Transverse colon (tissue), 4 donors: ENCODE results near the gene UPK1A. TPM values are rescaled to one million over a fixed set of nuclear protein-coding genes. Genes with fewer than 3 reads are reported as not detected.
"Not testable (repeated sequence)": the region's sequence is repeated elsewhere in the genome, so short reads cannot be mapped to it uniquely, and the experiment has no call there.

Source experiments
- DNase-seq: peaks from one replicate; pipeline ENCODE4 v3.0.0-alpha.2; 2019
- H3K27ac ChIP-seq, 4 donors: fragments of 200-600 bp; sonication (generic); 2 replicates each; pipeline ENCODE4 v1.5.1; 2016 to 2018; ENCODE audit warnings: inconsistent platforms in 4 of 4
- H3K27me3 ChIP-seq: fragments of 200-600 bp; sonication (generic); 2 replicates; pipeline ENCODE4 v1.5.1; 2017; ENCODE audit warnings: inconsistent platforms
- H3K36me3 ChIP-seq, 4 donors: fragments of 200-600 bp; sonication (generic); 2 replicates each; pipeline ENCODE4 v1.5.1; 2017 to 2019; ENCODE audit warnings: inconsistent platforms in 4 of 4
- H3K4me1 ChIP-seq, 4 donors: fragments of 200-600 bp; sonication (generic); 2 replicates each; pipeline ENCODE4 v1.5.1; 2017 to 2020; ENCODE audit warnings: inconsistent platforms in 4 of 4
- H3K4me3 ChIP-seq, 4 donors: fragments of 200-600 bp; sonication (generic); 1 replicate in 1 of 4; 2 replicates in 3 of 4; pipeline versions ENCODE4 v1.5.1 to v1.6.1; 2017 to 2019; ENCODE audit warnings: inconsistent platforms in 4 of 4
- H3K9me3 ChIP-seq, 2 donors: fragments of 200-600 bp; sonication (generic); 2 replicates each; pipeline ENCODE4 v1.5.1; 2017 to 2019; ENCODE audit warnings: inconsistent platforms in 2 of 2
- CTCF ChIP-seq, 5 experiments: fragments of 200-600 bp in 3 of 5; fragments of 450-650 bp in 2 of 5; sonication (generic) in 3 of 5; IDR thresholded peaks; 1 replicate in 2 of 5; 2 replicates in 3 of 5; pipeline ENCODE4 v1.5.1; 2016 to 2017; ENCODE audit warnings: antibody characterized with exemption in 5 of 5, inconsistent platforms in 3 of 5, mild to moderate bottlenecking in 2 of 5, moderate library complexity in 1 of 5
- EP300 ChIP-seq: sonication (generic); formaldehyde crosslinking; IDR thresholded peaks from one replicate; pipeline ENCODE4 v1.6.1; 2017; ENCODE audit warnings: antibody characterized with exemption, low read depth
- POLR2A ChIP-seq: fragments of 450-650 bp; IDR thresholded peaks from one replicate; pipeline ENCODE4 v1.6.1; 2016; ENCODE audit warnings: antibody characterized with exemption, mild to moderate bottlenecking, moderate library complexity
- POLR2AphosphoS5 ChIP-seq, 3 donors: sonication (generic); formaldehyde crosslinking; IDR thresholded peaks; one replicate each; pipeline ENCODE4 v1.6.1; 2016; ENCODE audit warnings: antibody characterized with exemption in 3 of 3
- WGBS, 2 donors: methylation state at CpG; one replicate each; pipeline ENCODE4 v1.1.5; 2018; ENCODE audit warnings: low coverage in 1 of 2; 5-methylcytosine and 5-hydroxymethylcytosine counted together
- in situ Hi-C, 4 donors: fragments of 200-750 bp; cut with MboI; loops; one replicate each; pipeline versions ENCODE4 v1.15.0 to v1.15.1; 2017; ENCODE audit warnings: low sequenced_read_pairs in 3 of 4, low pct_ligation_motif_present in 1 of 4, low pct_unique_long_range_greater_than_20kb in 1 of 4
- intact Hi-C: fragments of 100-400 bp; cut with DNase I; formaldehyde crosslinking; loops from one replicate; pipeline ENCODE4 v1.15.1; 2023; ENCODE audit warnings: low total_unique reads
- total RNA-seq, 4 donors: library from RNA; depleted of rRNA; stranded (reverse); fragments of >200 nt; gene quantifications; one replicate each; pipeline ENCODE4 v1.1.0, GENCODE V29; 2016

UPK1A gene
- total RNA-seq, 4 donors from 2014 or later: not detected

- H3K9me3 ChIP-seq: no peaks in the 10 kb centered on the region
- no peak for DNase-seq
- WGBS, 2 donors: 92 to 97% methylated on average over 2 to 13 of the region's 16 CpGs
- no peaks in the 10 kb centered on the region for H3K27me3 ChIP-seq
- in situ Hi-C loops (no loop called here), intact Hi-C loops (no loop called here)
- H3K4me3 ChIP-seq: no peak overlapping the region
- no peak overlapping the region for H3K27ac ChIP-seq
- H3K36me3 ChIP-seq: peaks cover 0 to 48% (median 21%) of the 10 kb centered on the region in 4 donors
- peaks cover 7 to 16% (median 12%) of the 10 kb centered on the region in 4 donors for H3K4me1 ChIP-seq
- no peak for TF ChIP-seq POLR2A
- TF ChIP-seq CTCF (IDR thresholded peaks at IDR 0.05): no peak
- no peak for TF ChIP-seq POLR2AphosphoS5 (IDR thresholded peaks at IDR 0.05)
- no peak for TF ChIP-seq EP300
Measured at GRCh38 chr19:35721374-35721773, 55.1 kb downstream of the UPK1A start.

DNA sequence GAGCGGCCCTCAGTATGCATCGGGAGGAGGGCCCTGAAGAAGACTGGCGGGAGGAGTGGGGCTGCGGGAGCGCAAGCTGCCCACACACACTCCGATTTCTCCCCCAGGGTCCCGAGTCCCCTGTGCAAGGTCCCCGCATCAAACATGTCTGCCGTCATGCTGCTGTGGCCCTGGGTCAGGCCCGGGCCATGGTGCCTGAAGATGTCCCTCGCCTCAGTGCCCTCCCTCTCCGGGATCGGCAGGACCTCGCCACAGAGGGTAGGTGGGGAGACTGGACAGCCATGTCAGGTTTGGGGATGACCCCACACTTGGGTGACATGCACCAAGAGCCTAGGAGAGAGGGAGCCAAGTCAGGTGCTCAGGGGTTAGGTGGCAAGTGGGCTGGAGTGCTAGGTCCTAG is 56.1 kb downstream of the UPK1A start:
- Histone ChIP-seq H3K9me3 (no peaks in the 10 kb centered on the region), H3K27me3 (no peaks in the 10 kb centered on the region), H3K36me3 (peaks cover 0 to 56% (median 26%) of the 10 kb centered on the region in 4 donors), H3K27ac (no peak overlapping the region), H3K4me1 (peaks cover 7 to 15% (median 12%) of the 10 kb centered on the region in 4 donors), H3K4me3 (no peak overlapping the region)
- in situ Hi-C loops: no loop called here
- intact Hi-C loops: no loop called here
- WGBS, 2 donors: 95% methylated on average over 12 of the region's 14 CpGs; no CpG with 5 or more reads in 1 of the 2 donors
- TF ChIP-seq POLR2A: no peak
- no peak for TF ChIP-seq EP300
- TF ChIP-seq CTCF (IDR thresholded peaks at IDR 0.05): no peak
- TF ChIP-seq POLR2AphosphoS5 (IDR thresholded peaks at IDR 0.05): no peak
- DNase-seq: no peak

GRCh38 chr19:35722897-35723296 is 56.6 kb downstream of the UPK1A start:
- 92% methylated on average over 15 of the region's 16 CpGs; no CpG with 5 or more reads in 1 of the 2 donors for WGBS, 2 donors
- no peak for DNase-seq
- no peak overlapping the region for H3K4me3 ChIP-seq
- intact Hi-C loops (no loop called here), in situ Hi-C loops (no loop called here)
- H3K27ac ChIP-seq: no peak overlapping the region
- peaks cover 0 to 60% (median 30%) of the 10 kb centered on the region in 4 donors for H3K36me3 ChIP-seq
- peaks cover 7 to 15% (median 12%) of the 10 kb centered on the region in 4 donors for H3K4me1 ChIP-seq
- H3K9me3 ChIP-seq: no peaks in the 10 kb centered on the region
- no peaks in the 10 kb centered on the region for H3K27me3 ChIP-seq
- TF ChIP-seq POLR2AphosphoS5 (IDR thresholded peaks at IDR 0.05): no peak
- TF ChIP-seq CTCF (IDR thresholded peaks at IDR 0.05): no peak
- no peak for TF ChIP-seq EP300
- no peak for TF ChIP-seq POLR2A

- H3K36me3 ChIP-seq: peaks cover 0 to 68% (median 33%) of the 10 kb centered on the region in 4 donors
- 92 to 96% methylated on average over 5 to 24 of the region's 24 CpGs for WGBS, 2 donors
- DNase-seq: no peak
- TF ChIP-seq POLR2A (no peak), CTCF (IDR thresholded peaks at IDR 0.05) (no peak), EP300 (no peak), POLR2AphosphoS5 (IDR thresholded peaks at IDR 0.05) (no peak)
- H3K4me1 ChIP-seq: peaks cover 7 to 13% (median 10%) of the 10 kb centered on the region in 4 donors
- in situ Hi-C loops: no loop called here
- no peak overlapping the region for H3K27ac ChIP-seq
- intact Hi-C loops: no loop called here
- no peak overlapping the region for H3K4me3 ChIP-seq
- no peaks in the 10 kb centered on the region for H3K9me3 ChIP-seq
- no peaks in the 10 kb centered on the region for H3K27me3 ChIP-seq
Measured at GRCh38 chr19:35723671-35724070, 57.4 kb downstream of the UPK1A start.

DNA sequence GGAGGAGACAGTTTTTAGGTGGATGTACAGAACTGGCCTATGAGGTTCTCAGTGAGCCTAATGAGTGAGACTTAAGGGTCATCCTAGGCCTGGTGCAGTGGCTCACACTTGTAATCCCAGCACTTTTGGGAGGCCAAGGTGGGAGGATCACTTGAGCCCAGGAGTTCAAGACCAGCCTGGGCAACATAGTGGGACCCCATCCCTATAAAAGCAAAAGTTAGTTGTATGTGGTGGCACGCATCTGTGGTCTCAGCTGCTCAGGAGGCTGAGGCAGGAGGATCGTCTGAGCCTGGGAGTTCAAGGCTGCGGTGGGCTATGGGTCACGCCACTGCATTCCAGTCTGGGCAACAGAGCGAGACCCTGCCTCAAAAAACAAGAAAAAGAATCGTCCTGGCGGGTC is 57.8 kb downstream of the UPK1A start:
- H3K36me3 ChIP-seq: peaks cover 0 to 72% (median 35%) of the 10 kb centered on the region in 4 donors
- H3K4me1 ChIP-seq, DNase-seq, H3K4me3 ChIP-seq, H3K27ac ChIP-seq, in situ Hi-C loops, intact Hi-C loops, H3K27me3 ChIP-seq, H3K9me3 ChIP-seq: not testable (repeated sequence)
- 93 to 100% methylated on average over 1 to 7 of the region's 7 CpGs for WGBS, 2 donors
